NCI-H2227 treated with DMSO at 0.1 percent for 48 hours (cell line): ENCODE measurements around the gene SPDYE2B.
"Not testable (repeated sequence)": the region's sequence is repeated elsewhere in the genome, so short reads cannot be mapped to it uniquely, and the experiment has no call there.

ENCODE experiments used
- DNase-seq: peaks from one replicate; lab custom pipeline; 2025; lab: John Stamatoyannopoulos, UW

The SPDYE2B gene, protein sequence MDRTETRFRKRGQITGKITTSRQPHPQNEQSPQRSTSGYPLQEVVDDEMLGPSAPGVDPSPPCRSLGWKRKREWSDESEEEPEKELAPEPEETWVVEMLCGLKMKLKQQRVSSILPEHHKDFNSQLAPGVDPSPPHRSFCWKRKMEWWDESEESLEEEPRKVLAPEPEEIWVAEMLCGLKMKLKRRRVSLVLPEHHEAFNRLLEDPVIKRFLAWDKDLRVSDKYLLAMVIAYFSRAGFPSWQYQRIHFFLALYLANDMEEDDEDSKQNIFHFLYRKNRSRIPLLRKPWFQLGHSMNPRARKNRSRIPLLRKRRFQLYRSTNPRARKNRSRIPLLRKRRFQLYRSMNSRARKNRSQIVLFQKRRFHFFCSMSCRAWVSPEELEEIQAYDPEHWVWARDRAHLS

DNA sequence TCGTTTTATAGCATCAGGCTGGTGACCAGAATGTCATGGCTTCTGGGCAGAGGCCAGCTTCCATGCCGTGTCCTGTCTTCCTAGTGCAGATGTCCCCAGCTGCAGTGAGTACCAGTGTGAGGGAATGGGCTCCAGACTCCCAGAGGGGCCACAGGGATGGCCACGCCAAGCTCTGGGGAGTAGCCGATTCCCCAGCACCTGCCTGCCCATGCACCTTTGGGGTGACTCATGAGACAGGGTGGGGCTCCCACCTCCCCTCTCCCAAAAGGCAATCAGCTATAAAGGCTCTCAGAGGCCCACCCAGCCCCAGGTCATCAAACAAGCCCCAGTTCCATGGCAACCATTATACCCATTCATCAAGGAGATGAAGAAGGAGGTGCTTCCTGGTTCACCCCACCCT is at the start of gene SPDYE2B:
TSS of gene SPDYE2B (plus strand) at position 396 of the 400 bp plus-strand sequence. CDS start 2,030 bp downstream, outside the sequence.
- DNase-seq = not testable (repeated sequence)

DNA sequence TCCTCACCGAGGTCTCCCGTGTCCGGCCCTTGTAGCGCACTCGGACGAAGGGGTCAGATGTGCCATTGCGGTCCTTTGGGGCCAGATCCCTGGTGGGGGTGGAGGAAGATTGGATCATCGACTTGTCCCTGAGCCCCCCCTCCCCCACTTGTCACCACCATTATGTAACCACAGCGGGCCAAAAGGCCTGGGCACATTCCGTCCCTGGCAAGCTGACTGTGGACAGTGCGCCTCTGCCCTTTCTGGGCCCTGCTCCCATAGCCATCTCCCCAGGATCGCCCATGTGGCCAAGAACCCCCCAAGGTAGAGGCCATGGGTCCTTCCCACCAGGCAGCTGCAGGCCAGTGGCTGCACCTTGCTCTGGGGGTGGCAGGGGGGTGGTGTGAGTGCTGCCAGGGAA is 47.8 kb upstream of the SPDYE2B start:
- DNase-seq = not testable (repeated sequence)

DNA sequence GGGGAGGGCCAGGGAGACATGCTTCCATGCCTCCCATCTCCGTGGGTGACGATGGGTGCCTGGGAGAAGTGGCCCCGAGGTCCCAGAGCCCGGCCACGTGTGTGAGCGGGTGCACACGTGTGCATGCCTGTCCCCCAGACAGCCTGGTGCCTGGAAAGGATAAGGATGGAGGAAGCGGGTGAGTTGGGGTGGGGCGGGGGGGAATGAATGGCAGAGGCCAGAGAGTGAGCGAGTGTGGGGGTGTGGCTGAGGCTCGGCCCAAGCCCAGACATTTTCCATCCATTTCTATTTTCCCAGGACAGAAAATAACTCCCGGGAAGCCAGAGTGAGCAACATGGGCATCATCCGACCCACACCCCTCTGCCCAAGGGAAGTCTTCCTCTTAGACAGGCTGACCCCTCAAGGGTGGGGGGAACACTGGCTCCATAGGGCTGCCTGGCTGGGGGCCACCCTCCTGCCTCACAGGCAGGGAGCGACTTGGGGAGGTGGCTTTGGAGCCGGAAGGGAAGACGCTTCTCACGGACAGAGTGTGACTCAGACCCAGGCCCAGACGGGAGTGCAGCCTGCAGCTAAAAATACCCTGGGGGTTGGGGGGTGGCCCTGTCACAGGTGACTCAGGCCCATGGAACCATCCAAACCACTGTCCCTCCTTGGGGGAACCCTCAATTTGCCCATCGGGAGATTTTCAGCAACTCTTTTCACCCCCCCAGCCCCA is 45.5 kb upstream of the SPDYE2B start:
- DNase-seq = not testable (repeated sequence)

DNA sequence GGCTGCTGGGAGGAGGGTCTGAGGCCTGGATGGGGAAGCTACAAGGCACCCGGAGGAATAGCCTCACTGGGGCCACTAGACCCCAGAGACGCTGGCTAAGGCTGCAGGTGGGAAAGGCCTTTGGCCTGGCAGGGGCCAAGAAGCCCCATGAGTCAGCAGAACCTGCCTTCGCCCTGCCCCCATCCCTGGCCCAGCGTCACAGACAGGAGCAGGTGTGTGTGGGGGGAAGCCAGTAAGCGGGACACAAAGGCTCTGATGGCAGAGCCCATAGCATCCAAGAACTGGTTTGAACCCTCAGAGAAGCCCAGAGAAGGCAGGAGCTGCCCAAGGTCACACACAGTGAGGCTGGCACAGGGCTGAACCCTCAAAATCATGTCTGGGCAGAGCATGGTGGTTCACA is 43.3 kb upstream of the SPDYE2B start:
- not testable (repeated sequence) for DNase-seq

DNA sequence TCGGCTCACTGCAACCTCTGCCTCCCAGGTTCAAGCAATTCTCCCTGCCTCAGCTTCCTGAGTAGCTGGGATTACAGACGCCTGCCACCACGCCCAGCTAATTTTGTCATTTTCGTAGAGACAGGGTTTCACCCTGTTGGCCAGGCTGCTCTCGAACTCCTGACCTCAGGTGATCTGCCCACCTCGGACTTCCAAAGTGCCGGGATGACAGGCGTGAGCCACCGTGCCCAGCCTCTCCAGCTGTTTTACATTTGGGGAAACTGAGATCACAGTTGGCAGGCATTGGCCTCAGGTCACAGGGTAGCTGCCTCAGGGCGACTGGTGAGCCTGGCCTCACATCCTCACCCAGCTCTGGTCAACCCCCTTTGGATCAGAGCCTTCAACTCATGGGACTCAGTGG is 40.4 kb upstream of the SPDYE2B start:
- DNase-seq = not testable (repeated sequence)

DNA sequence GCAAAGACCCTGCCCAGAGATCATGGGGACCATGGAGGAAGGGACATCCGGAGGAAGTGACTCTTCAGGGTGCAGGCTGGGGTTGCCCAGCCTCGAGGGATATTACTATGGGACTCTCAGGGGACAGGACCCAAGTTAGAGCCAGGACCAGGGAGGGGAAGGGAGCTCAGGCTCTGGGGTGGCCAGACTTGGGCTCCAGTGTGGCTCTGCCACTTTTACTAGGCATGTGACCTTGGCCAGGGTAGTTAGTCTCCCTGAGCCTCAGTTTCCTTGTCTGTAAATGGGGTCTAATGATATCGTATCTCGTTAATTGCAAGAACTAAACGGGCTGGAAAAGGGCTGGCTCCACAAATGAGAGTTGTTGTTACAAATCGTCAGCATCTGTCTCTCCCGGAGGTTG is 39.7 kb upstream of the SPDYE2B start:
- DNase-seq = not testable (repeated sequence)

DNA sequence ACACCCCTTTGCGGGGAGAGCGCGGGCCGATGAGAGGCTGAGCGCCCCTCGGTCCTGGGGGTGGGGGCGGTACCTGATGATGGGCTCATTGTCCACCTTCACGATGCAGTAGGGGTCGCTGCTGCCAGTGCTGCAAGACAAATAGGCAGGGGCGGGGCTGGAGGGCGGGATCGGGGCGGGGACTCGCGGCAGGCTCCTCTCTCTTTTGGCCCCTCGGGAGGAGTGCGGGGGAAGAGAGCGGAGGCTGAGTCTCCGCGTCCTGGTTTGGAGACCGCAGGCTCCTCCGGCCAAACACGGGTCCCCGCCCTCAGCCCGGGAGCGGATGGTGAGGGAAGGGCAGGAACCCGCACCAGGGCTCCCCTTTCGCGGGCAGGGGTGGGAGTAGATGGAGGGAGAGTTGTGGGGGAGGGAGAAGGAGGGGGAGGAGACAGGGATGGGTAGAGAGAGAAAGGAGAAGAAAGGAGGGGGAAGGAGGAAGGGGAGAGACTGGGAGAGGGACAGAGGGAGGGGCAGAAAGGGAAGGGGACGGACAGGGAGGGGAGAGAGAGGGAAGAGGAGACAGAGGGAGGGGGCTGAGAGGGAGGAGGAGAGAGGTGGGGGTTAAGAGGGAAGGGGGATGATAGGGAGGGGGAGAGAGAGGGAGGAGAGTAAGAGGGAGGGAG is 39.0 kb upstream of the SPDYE2B start:
- not testable (repeated sequence) for DNase-seq

DNA sequence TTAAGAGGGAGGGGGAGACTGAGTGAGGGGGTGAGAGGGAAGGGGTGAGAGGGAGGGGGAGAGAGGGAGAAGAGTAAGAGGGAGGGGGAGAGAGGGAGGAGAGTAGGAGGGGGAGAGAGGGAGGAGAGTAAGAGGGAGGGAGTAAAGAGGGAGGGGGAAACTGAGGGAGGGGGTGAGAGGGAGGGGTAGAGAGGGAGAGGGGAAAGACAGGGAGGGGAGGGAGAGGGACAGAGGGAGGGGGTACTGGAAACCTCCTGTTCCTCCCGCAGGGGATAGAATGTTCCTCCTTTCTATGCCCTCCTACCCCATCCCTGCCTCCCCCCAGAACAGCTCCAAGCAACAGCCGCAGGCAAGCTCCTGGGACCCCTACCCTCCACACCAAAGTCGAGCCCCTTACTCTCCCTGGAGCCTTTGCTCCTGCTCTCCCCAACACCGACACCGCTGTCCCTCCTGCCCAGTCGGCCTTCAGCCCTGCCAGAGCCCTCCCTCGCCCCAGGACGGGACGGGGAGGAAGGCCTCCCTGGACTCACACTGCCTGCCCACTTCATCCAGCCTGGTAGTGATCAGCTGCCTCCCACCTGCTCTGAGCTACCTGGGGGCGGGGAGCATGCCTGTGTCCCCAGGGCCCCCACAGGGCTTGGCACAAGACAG is 38.3 kb upstream of the SPDYE2B start:
- DNase-seq = not testable (repeated sequence)

DNA sequence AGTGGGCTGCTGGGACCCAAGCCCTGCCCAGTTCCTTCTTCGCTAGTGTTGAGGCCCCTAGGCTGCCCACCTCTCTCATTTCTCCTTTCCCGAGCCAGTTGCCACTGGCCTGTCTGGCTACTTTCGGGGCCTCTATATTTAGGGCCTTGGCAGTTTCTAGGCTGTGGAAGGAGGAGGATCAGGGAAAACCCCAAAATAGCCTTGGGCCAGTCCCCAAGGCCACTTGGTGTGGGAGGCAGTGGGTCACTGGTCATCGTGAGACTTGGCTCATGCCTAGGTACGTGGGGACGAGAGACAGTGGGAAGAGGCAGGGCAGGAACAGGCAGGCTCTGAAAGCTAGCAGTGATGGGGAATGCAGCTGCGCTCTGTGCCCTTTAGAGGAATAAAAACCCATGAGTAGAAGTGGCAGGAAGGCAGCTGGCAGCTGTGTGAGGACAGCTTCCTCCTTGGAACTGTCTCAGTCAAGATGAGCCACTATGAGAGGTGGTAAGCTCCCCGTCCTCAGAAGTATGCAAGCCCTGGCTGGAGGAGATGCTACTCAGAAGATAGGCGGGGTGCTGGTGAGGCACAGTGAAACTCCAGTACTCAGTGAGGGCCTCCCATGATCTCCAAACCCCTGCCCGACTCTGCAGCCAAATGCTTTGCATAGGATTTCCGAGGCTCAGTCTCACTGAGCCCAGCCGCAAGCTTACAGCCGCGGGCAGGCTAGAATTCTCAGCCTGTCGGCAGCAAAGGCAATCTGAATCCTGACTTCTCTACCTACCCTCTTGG is 36.4 kb upstream of the SPDYE2B start:
- not testable (repeated sequence) for DNase-seq

DNA sequence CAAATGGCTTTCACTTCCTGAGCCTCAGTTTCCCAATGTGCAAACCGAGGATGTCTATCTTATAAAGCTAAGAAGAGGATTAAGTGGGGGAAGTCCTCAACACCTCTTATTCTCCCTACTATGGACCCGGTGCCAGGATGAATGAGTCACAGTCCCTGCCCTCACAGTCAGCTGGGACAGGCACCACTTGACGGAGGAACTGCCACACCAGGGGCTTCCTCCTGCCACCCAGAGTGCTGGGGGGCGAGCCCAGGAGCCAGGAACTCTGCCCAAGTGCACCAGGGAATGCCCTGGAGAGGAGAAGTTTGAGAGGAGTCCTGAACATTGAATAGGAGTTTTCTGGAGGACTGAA is 35.8 kb upstream of the SPDYE2B start:
- not testable (repeated sequence) for DNase-seq

DNA sequence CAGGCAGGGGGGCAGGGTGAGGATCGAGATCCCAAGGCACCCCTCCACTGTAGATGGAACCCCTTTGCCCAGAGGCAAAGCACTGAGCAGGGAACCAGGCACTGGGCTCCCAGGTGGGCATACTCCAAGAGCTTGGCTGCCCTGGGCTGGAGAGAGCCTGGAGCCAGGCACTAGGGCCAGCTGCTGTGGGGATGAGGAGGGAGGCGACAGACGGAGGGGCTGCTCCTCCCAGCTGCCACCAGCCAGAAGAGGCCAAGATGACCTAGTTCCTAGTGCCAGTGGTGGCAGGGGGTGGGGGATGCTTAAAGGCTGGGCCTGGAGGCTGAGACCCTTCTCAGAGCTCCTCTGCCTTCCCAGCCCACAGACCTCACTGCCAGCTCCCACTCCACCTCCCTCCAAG is 35.2 kb upstream of the SPDYE2B start:
- DNase-seq = not testable (repeated sequence)

DNA sequence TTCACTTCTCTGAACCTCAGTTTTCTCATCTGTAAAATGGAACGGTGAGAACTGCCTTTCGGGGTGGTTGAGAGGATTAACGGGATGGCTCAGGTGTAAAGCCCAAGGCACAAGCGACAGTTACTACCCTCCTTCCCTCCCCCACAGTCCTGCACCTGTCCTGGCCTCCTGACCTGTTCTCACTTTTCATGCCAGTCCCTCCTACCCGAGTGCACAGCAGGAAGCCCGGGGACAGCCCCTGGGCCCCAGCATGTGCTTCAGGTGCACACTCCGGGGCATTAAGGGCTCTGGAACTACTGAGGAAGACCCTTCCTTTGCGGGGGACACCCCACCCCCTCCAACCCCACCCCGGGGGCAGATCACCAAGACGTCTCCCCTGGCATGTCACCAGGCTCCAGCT is 34.2 kb upstream of the SPDYE2B start:
- DNase-seq = not testable (repeated sequence)

DNA sequence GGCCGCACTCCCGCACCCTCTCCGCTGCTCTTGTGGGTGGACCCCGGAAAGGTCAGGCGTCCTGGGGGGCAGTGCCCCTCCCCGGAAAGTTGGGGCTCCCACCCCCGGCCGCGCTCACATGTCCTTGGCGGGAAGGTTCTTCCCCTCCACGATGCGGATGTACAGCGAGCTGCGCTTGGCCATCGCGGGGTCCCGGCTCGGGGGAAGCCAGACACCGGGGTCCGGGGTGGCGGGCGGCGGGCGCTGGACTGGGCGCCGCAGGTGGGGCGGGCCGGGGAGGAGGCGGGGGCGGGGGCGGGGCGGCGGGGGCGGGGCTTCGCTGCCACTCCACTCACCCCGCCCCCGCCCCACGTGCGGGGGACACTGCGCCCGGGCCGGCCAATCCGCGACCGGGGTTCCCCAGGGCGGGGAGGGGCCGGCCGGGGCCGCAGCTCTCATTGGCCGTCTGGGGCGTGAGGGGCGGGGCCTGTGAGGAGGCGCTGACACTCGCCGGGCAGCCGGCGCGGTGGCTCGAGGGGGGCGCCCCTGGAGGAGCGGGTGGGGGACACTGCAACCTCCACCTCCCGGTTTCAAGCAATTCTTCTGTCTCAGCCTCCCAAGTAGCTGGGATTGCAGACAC is 33.5 kb upstream of the SPDYE2B start, which contains the start of gene RASA4:
TSS of gene RASA4 (minus strand) at position 250 of the 619 bp plus-strand sequence. CDS start at position 183, 67 bp downstream.
- DNase-seq = not testable (repeated sequence)

DNA sequence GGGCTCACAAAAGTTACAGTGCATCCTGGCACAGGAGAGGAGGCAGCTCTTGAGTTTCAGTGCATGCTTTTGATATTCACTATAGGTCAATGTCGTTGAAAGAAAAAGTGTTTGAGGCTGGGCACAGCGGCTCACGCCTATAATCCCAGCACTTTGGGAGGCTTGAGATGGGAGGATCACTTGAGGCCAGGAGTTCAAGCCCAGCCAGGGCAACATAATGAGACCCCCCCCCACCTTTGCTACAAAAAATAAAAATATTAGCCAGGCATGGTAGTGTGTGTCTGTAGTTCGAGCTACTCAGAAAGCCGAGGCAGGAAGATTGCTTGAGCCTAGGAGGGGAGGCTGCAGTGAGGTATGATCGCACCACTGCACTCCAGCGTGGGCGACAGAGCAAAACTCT is 32.0 kb upstream of the SPDYE2B start:
- DNase-seq = not testable (repeated sequence)

DNA sequence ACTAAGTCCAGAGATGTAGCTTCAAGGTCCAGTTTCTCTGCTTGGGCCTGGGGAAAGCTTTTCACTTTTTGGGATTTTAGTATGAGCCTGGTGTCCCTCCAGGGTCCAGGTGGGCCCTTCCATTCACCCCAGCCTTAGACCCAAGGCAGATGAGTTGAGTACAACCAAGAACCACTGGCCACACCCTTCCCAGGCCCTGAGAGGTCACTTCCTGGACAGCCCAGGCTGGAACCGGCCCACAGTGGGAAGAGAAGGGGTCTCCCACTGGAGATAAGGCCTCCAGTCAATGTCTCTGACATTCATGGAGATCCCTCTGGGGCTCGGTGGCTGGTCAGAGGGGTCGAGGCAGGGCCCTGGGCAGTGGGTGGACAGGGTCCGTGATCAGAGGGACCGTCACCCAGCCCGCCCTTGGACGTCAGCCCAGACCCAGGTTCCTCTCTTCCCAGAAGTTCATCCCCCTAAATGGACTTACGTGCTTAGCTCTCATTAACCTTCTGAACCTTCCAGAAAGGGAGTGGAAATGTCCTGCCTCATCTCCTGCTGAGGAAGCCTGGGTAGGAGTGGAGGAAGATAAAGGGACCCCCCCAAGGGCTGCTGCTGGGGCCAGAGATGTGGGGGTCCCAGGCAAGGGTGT is 22.7 kb upstream of the SPDYE2B start:
- DNase-seq = not testable (repeated sequence)

DNA sequence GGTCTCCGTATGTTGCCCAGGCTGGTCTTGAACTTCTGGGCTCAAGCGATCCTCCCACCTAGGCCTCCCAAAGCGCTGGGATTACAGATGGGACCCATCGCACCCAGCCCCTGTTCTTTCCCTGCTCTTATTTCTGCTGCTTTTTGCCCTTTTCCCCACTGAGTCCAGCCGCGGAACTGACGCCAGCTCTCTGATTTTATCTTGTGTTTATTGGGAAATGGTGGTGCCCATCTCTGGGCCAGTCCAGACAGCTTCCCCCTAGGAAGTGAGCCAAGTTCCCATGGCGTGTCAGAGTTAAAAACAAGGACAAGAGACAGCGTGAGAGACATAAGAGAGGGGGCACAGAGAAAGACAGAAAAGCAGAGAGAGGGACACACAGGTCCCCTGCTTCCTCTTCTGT is 19.5 kb upstream of the SPDYE2B start:
- DNase-seq = not testable (repeated sequence)

DNA sequence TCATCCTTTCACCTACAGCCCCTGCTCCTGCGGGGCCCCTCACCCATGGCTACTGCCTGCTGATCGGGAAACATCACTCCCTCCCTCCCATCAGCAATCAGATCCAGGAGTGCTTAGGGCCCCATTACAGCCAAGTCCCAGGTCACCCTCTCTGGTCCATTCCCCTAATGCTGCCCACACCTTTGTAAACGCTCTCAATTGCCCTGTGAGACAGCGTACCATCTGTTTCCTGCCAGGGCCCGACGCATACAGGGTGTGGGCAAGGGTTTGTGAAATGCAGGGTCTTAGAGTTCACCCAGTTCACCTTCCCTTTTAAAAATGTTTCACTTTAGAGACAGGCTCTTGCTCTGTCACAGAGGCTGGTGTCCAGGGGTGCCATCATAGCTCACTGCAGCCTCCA is 15.8 kb upstream of the SPDYE2B start:
- not testable (repeated sequence) for DNase-seq

DNA sequence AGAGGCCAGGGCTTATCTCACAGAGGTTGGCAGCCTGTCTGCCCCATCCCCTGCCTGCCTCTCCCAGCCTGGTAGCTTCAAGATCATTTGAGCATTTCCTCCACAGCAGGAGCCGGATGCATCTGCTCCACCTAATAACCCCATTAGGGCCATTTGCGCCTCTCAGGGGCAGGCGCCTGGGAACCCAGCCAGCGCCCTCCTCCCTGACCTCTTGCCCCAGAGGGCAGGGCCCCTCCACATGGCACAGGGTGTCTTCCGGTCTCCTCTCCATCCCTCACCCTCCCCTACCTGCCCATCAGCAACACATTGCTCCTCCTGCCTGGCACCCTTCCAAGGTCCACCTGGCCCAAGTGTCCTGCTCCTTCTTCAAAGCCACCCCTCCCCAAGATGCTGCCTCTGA is 14.8 kb upstream of the SPDYE2B start:
- DNase-seq = not testable (repeated sequence)

DNA sequence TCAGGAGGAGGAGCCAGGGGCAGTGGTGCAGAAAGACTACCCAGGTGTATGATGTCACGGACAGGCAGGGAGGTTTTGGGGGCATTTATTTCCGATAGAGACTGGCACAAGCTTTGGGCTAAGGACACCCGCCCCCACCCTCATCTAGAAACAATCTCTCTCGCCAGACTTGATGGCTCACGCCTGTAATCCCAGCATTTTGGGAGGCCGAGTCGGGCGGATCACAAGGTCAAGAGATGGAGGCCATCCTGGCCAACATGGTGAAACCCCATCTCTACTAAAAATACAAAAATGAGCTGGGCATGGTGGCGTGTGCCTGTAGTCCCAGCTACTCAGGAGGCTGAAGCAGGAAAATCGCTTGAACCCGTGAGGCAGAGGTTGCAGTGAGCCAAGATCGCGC is 13.2 kb upstream of the SPDYE2B start:
- not testable (repeated sequence) for DNase-seq

DNA sequence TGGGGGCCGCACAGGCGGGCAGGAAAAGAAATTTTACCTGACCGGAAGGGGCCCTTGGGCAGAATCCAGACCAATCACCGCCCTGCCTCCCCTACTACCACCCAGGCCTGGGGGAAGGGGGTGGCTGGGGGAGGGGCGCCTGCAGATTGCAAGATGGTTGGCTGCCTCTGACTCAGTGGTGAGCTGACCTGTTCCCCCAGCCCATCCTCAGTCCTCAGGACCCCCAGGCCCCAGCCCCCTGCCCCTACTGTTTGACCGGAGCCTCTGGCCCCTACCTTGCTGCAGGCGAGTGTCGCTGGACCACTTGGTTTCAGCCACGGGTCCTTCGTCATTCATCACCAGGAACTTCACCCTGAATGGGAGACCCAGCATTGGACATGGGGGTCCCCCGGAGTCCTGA is 11.3 kb upstream of the SPDYE2B start:
- not testable (repeated sequence) for DNase-seq
